Stimulated activated CD4-positive, alpha-beta T cell treated with anti-CD3 and anti-CD28 coated beads, TNF-alpha, amount 100 ng/mL, for 4 hours (primary cell): Measurements from ENCODE around the gene LCLAT1.
A peak's percentile ranks its signal among the peaks of the same experiment; 100 is the strongest.

Experiments
- DNase-seq, 3 experiments: peaks; one replicate each; pipeline ENCODE4 v3.0.0-alpha.2; 2020; ENCODE audit warnings: low read depth in 3 of 3

The LCLAT1 gene

GRCh38 chr2:30447149-30448045 is at the start of gene LCLAT1:
Gene LCLAT1 (plus strand): TSS chr2:30447246. CDS start chr2:30525591, 78,345 bp downstream.
- peak; percentile 70 to 86 (median 82) for DNase-seq

GRCh38 chr2:30398084-30398873 is 48.8 kb upstream of the LCLAT1 start:
- no peak for DNase-seq

GRCh38 chr2:30400151-30400954 is 46.7 kb upstream of the LCLAT1 start:
- DNase-seq, result no peak

GRCh38 chr2:30402441-30403182 is 44.4 kb upstream of the LCLAT1 start:
- DNase-seq, result no peak

- no peak for DNase-seq
These were observed 43.3 kb upstream of the LCLAT1 start for GRCh38 chr2:30403592-30404312.

- DNase-seq, result no peak
These were observed 42.5 kb upstream of the LCLAT1 start for GRCh38 chr2:30404319-30405259.

GRCh38 chr2:30405260-30405605 is 41.8 kb upstream of the LCLAT1 start:
- DNase-seq, result no peak

- no peak for DNase-seq
These were observed 40.2 kb upstream of the LCLAT1 start for GRCh38 chr2:30406853-30407252.

- no peak for DNase-seq
These were observed 38.1 kb upstream of the LCLAT1 start for GRCh38 chr2:30408961-30409387.

- DNase-seq, result no peak
These were observed 36.8 kb upstream of the LCLAT1 start for GRCh38 chr2:30410217-30410616.

- DNase-seq, result no peak
These were observed 34.9 kb upstream of the LCLAT1 start for GRCh38 chr2:30412047-30412683.

- no peak for DNase-seq
These were observed 34.1 kb upstream of the LCLAT1 start for GRCh38 chr2:30412684-30413570.

- no peak for DNase-seq
These were observed 32.1 kb upstream of the LCLAT1 start for GRCh38 chr2:30414961-30415360.

- no peak for DNase-seq
These were observed 29.8 kb upstream of the LCLAT1 start for GRCh38 chr2:30417253-30417652.

- DNase-seq, result no peak
These were observed 25.9 kb upstream of the LCLAT1 start for GRCh38 chr2:30421026-30421603.

- DNase-seq, result no peak
These were observed 25.2 kb upstream of the LCLAT1 start for GRCh38 chr2:30421604-30422443.
